Liver (tissue), 3 donors: ENCODE data around the gene UBALD2.

Source experiments
- ATF3 ChIP-seq: IDR thresholded peaks from 2 replicates; pipeline ENCODE4 v1.6.1; 2016; ENCODE audit warnings: antibody characterized with exemption
- CTCF ChIP-seq: fragments of 150-350 bp; IDR thresholded peaks from 2 replicates; pipeline ENCODE4 v1.5.1; 2017; ENCODE audit warnings: improper control_type of control experiment, low read depth, low read length; ENCODE audit not compliant: missing input control
- GABPA ChIP-seq, 2 donors: IDR thresholded peaks in 1 of 2; conservative IDR thresholded peaks in 1 of 2; 2 replicates each; pipeline ENCODE4 v1.6.1; 2016; ENCODE audit warnings: antibody characterized with exemption in 2 of 2, mild to moderate bottlenecking in 1 of 2, moderate library complexity in 1 of 2
- JUND ChIP-seq, 2 donors: IDR thresholded peaks; 2 replicates each; pipeline ENCODE4 v1.6.1; 2016; ENCODE audit warnings: antibody characterized with exemption in 2 of 2
- MAX ChIP-seq: IDR thresholded peaks from 2 replicates; pipeline ENCODE4 v1.6.1; 2016; ENCODE audit warnings: antibody characterized with exemption
- RAD21 ChIP-seq, 2 donors: IDR thresholded peaks; 2 replicates each; pipeline ENCODE4 v1.6.1; 2016; ENCODE audit warnings: antibody characterized with exemption in 2 of 2, mild to moderate bottlenecking in 2 of 2
- RXRA ChIP-seq, 2 donors: IDR thresholded peaks; 2 replicates each; pipeline ENCODE4 v1.6.1; 2017 to 2018; ENCODE audit warnings: antibody characterized with exemption in 2 of 2, mild to moderate bottlenecking in 1 of 2
- SP1 ChIP-seq: IDR thresholded peaks from 2 replicates; pipeline ENCODE4 v1.6.1; 2018; ENCODE audit warnings: antibody characterized with exemption, mild to moderate bottlenecking
- TAF1 ChIP-seq: conservative IDR thresholded peaks from 2 replicates; pipeline ENCODE4 v1.6.1; 2016; ENCODE audit warnings: antibody characterized with exemption, mild to moderate bottlenecking
- ZBTB33 ChIP-seq: IDR thresholded peaks from 2 replicates; pipeline ENCODE4 v1.6.1; 2016; ENCODE audit warnings: antibody characterized with exemption
- donor health status: healthy.
- donor health status: healthy.

- TF ChIP-seq CTCF (no peak), MAX (no peak), RXRA (IDR thresholded peaks at IDR 0.05) (no peak), JUND (IDR thresholded peaks at IDR 0.05) (no peak), ZBTB33 (no peak), GABPA (IDR thresholded peaks at IDR 0.05 in 1 of 2, conservative IDR thresholded peaks at IDR 0.05 in 1 of 2) (no peak), RAD21 (IDR thresholded peaks at IDR 0.05) (no peak), TAF1 (no peak), SP1 (no peak), ATF3 (no peak)
Observed at GRCh38 chr17:76296186-76296585, 31.0 kb downstream of the UBALD2 start.
